Forelimb muscle (tissue), 1 donor: ENCODE measurements around the gene PARVA. TPM values are rescaled to one million over a fixed set of nuclear protein-coding genes. Genes with fewer than 3 reads are reported as not detected.

ENCODE experiments used
- DNase-seq: peaks from one replicate; pipeline ENCODE4 v3.0.0-alpha.2; 2013; ENCODE audit warnings: low read depth
- polyA plus RNA-seq: library from polyadenylated mRNA; unstranded; fragments of 120-200 nt; gene quantifications from one replicate; pipeline ENCODE4 v1.2.1, GENCODE V29; 2013; ENCODE audit not compliant: insufficient read length

The PARVA gene
- polyA plus RNA-seq, 1 donor, result 49.9 TPM

DNA sequence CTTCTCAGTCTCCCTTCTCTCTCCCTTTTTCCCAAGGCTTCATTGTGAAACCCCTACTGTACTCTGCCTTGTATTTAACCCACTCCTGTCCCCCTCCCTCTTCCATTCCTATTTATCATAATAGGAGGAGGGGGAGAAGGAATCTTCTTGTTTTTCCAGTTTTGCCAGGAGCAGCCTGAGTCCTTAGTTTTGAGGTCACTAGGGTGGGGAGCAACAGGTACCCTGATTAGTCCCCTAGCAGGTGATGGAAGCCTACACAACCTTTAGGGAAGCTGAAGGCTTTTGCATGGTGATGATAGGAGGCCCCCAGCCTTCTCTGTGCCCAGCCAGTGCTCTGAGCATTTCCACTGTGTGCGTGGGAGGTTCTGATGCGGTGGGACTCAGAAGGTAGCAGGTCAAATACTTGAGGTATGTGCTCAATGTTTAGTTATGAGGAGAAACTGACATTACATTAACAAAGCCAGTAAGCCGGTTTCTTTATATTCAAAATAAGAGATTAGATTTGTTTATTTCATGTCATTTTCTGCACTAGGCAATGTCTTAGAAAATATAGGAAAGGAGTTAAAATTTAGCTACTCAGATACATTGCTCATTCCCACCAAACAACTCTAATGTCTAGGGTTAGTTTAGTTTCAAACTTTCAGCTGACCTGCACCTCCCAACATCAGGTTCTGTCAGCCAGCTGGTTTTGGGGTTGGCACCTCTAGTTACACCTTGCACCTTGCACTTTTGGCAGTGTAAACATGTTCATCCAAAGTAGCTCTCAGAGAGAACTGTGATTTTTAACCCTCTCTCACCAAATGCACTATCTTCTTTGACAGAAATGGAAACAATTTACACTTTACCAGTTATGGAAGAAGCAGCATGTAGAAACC is 26.0 kb downstream of the PARVA start:
- DNase-seq, result no peak

DNA sequence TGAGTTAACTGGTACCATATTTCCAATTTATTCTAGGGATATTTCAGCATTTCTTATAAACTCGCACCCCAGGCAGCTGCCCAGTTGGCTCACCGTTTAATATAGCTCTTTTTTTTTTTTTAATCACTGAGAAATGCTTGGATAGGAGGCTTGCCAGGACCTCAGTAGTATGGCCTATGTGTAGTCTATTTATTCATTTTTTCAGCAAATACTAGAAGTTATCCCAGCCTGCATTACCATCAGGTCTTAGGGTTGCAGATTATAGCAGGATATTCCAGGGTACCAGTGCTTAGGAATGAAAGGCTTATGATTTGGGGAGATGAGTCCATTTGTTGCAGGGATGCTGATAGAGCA is 26.6 kb downstream of the PARVA start:
- DNase-seq, result no peak

DNA sequence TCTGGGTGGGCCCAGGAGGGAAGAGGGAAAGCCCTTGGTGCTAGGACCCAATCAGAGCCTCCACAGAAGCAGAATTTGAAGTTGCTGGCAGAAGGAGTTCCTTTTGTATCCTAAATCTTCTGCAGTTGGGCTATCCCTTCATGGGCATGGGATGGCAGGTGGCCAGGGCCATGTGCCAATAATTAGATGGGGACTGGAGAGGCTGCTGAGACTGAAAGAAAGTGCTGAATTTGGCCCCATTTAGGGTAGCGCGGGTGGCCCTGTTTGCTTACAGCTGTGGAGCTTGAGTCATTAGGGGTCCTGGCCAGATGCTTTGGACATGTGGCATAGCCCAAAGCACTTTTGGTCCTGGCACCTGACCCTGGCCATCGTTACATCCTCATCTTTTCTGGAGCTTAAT is 27.1 kb downstream of the PARVA start:
- no peak for DNase-seq

DNA sequence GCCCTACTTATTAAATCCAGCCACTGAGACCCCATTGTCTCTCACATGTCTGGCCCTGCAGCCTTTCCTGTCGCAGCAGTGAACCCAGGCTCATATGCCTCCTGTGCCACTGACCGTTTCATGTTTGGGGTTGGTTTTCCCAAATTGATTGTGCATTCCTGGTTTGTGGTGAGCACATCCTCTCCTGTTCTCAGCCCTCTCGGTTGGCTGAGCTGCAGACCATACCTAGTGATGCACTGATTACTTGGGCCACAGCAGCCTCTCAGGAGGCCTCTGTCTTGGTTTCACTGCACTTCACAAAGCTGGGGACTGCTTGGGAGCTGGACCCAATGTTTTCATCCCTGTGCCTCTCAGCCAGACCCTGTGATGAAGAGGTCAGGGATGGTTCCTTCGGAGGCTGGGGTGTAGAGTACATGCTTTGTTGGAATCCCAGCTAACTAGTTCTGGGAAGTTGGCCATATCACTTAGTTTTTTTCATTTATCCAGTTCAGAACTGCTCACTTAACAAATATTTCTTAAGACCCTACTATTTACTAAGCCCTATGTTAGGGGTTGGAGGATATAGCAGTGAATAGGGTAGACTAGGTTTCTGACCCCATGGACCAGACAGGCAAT is 30.9 kb downstream of the PARVA start:
- no peak for DNase-seq

DNA sequence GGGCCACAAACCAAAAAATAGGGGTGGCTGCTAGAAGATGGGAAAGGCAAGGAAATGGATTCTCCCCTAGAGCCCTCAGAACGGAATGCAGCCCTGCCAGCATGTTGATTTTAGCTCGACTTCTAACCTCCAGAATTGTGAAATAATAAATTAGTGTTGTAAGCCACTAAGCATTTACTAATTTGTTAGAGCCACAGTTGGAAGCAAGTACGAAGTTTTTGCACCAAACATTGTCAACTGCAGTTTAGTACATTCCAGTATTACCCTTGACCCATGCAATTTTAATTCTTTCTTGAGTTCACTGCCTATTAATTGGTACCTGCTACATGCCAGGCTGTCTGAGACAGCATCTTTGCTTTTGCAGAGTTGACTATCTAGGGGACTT is 32.2 kb downstream of the PARVA start:
- no peak for DNase-seq

DNA sequence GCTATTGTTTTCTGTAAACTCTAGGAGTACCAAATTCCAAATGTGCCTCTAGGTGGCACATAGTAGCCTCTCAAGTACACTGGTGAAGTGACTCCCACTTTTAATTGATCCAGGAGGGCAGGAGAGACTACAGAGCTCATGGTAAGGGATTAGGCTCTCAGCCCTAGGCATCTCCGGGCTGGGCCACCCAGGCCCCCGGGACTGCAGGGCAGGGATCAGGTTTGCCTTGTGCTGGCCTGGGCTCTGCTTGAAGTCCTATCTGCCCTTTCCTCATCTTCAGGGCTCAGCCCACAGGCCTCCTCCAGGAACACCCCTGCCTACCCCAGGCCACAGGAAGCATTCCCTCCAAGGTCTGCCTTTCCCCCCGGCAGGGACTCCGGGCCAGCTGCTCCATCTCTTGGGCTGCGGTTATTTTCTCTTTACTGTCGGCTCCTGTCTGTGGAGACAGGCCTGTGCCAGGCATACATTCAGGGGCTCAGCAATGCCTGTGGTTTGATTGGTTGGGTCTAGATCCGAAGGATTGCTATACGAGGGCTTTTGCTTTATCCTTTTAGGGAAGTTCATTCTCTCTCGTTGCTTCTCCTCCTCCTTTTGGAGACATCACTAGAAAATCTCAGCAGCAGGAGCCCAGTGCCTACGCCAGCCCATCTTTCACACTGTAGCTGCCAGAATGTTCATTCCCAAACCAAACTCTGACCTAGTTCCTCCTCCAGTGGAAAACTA is 32.8 kb downstream of the PARVA start:
- no peak for DNase-seq

DNA sequence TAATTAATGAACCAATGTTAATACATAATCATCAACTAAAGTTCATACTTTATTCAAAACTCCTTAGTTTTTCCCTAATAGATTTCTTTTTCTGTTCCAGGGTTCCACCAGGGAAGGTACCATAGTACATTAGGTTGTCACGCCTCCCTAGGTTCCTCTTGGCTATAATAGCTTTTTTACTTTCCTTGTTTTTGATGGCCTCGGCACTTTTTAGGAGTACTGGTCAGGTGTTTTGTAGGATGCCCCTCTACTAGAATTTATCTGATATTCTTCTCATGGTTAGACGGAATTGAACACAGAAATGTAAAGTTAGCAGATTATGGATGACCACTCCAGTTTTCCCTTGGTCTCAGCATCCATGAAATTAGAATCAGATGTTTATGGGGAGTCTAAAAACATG is 34.0 kb downstream of the PARVA start:
- no peak for DNase-seq

DNA sequence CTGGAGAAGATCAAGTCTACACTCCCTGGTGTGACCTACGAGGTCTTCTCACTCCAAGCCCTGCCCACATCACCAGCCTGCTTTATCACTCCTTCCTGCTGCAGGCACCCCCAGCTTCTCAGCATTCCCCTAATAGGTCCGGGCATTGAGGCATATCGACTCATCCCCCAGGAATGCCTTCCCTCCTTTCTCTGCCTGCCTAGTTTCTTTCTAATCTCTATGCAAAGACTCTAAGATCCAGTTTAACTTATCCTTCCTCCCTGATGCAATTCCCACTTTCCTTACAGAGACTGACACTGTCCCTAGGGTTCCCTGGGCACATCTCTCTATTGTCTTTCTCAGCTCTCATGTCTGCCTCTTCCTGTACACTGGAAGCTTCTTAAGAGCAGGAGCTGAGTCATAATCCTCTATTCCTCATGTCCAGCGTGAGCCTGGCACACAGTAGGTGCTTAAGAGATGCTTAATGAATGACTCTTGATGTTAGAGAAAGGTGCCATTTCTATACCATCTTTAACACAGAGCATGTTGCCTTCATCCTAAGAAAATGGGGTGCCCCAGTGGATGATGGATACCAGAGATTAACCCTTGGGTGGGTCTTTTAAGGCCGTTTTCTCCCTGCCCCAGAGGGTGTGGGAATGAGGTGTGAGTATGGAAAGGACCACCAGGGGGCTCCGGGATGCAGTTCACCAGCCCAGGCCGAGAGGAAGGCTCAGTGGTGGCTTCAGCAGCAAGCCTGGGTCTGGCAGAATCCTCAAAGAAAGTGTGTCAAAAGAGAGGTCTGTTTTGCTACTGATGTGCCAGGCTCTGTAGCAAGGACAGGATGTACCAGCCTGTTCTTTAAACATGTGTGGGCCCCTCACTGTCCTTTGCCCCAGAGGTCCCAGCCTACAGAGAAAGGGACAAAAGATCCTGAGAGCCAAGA is 34.7 kb downstream of the PARVA start:
- DNase-seq, result no peak

DNA sequence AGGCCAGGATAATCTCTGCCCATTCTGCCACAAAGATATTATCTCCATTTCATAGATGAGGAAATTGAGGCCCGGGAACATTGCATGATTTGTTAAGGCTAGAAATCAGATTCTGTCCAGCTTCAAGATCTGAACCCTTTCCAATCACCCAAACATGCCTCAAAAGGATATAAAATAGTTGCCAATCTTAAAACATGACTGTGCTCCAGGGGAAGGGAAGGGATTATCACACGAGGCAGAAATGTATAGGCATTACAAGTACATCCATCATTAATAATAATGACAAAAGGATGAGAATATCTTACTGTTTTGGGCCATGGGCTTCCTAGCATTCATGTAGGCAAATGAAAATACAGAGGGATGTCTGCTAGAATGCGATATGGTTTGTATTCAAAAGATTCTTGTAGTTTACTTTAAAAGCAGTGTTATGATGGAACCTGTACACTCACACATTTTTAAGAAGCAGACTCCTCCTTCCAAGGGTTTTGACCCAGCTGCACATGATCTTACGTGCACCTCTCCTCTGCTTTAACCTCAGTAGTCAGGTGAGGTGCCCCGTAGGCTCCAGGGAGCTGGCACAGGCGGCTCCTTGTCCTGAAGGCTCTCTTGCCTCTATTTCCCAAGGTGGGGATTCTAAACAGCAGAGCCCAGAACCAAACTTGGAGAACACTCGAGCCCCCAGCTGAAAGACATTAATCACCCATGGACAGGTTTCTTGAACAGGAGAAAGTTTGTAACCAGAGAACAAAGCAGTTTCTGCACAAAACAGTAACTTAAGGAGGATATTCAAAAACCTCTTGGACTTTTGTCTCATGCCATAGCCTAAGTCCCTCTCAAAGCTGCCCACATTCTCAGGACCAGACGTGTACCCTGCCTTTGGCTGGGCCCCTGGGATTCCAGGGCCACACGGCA is 36.0 kb downstream of the PARVA start:
- no peak for DNase-seq

DNA sequence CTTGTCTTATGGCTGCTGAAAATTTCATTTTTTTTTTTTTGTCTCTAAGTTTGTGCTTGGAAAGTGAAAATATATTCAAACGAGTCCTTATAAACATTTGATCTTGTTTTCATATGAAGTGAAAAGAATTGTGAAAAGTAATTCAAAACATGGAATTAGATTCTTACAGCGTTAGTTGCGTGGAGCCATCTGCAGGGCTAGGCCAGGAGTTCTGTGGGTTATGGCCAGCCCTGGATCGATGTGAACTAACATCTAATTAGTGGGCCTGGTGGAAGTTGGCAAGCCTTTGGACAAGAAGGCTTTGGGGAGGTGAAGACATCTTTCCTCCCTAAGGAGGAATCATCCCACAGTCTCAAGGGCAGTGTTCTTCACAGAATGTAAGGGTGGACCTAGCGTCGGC is 37.2 kb downstream of the PARVA start:
- DNase-seq, result no peak

DNA sequence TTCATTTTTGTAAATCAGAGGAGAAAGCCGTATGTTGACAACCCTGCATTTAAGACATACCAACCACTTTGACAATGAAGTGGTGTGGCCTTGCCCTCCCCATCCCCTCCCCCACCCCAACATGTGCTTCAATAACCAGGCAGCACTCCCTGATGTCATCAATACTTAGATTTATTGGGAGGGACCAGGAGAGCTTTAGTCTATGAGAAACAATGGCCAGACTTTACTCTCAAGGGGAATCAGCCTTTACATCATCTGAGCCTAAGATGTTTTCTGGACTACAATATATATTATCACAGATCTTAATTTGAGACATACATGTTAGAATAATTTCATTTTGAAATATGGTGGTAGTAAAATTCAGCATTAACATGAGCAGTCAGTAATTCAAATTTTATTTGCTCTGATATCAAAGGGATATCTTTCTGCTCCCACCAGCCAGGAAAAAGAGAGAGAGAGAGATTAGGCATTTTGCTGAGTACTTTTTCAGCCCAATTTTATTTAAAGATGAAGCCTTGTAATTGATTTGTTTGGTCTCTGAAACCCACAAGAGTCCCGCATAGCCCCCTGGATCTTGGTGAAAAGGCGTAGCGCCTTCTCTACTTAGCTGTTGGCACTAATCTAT is 38.1 kb downstream of the PARVA start:
- no peak for DNase-seq

DNA sequence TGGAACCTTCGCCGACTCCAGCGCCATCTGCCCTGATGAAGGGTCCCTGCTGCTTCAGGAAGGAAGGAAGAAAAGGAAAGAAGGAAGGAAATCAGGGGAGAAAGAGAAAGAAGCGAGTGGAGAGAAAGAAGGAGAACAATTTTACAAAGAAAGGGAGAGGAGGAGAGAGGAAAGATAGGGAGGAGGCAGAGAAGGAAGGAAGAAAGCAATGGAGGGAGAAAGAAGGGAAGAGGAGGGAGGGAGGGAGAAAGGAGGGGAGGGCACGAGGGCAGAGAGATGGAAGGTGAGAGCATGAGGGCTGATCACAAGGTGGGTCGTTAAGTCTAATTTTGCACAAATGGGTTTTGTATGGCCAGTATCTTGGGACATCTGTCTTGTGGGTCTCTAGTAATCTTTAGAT is 39.2 kb downstream of the PARVA start:
- DNase-seq, result no peak

DNA sequence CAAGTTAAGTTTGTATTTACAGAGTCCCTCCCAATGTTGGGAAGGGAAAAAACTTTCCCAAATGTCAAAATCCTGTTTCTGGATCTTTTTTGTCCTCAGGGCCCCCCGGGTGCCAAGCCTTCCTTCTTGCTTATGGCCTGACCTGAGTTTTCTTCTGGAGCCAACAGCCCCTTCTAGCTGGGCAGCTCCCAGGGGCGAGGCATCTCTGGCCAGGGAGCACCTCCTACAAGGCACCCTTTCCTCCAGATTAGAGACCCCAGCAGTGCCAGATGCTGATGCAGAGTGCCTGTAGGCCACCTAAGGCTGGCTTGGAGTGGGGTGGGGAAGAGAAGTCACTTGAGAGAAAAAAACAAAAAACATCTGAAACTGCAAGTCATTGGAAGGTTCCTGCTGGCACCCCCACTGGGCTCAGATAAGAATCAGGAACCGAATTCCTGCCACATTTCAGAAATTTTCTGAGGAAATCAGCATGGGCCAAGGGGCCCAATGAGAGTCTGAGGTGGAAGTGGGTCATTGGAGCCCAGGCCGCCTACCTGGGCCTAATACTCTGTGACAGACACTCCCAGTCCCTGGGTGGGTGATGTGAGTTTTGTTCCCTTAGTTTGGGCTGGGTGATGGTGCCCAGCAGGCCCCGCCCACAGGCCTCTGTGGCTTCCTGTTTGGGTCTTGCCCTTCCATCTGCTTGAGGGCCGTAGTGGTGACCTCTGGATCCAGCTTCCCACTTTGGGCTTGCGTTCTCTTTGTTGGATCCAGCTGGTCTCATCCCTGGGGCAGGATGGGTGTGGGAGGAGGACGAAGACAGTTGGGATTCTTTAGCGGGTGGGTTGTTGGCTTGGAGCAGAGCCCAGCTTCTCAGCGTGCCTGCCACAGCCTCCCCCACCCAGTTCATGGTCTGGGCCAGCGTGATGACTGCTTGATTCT is 40.6 kb downstream of the PARVA start:
- no peak for DNase-seq

DNA sequence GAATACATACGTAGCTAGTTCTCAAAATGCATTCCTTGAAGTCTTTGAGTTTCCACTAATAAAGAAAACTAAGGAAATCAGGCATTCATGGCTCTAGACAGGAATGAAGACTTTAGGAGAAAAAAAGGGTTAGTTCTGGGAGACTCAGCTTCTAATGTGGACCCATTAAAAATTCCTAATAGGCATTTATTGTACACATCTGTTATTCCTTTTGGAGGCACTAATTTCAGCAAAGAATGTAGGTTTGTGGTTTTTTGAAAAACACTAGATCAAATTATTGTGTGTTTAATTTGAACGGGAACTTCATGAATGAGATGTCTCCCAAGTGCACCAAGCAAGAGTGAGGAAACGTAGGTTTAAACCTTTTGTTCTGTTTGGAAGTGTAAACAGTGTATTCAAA is 42.7 kb downstream of the PARVA start:
- no peak for DNase-seq

DNA sequence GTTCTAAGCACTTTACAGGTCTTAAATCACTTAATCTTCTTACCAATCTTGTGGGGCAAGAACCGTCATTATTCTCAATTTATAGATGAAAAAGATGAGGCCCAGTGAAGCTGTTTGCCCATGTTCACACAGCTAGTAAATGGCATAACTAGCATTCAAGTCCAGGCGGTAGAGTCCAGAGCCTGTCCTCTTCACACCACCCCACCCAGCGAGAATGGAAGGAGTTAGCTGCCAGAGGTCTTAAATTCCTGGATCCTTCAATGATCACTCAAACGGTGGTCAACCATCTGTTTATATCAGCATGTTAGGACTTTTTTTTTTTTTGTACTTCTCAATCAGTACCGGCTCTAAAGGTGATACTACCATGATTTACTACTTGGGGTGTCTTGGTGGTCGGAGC is 43.3 kb downstream of the PARVA start:
- no peak for DNase-seq

DNA sequence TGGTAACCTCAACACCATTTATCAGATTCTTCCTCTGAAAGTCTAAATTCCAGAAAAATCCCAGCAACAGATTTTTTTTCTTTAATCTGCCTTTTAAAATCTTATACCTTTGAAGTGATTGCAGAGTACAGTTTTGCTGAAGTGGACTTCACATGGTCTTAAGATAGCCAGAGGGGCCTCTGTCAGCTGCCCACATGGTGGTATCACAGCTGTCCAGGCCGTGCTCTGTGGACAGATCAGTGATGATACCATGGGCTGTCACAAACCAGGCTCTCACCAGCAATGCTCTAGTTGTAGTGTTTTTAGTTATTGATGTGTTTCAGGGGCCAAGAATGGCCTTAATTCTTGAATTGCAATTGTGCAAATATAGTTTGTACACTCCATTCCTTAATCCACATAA is 44.0 kb downstream of the PARVA start:
- no peak for DNase-seq

DNA sequence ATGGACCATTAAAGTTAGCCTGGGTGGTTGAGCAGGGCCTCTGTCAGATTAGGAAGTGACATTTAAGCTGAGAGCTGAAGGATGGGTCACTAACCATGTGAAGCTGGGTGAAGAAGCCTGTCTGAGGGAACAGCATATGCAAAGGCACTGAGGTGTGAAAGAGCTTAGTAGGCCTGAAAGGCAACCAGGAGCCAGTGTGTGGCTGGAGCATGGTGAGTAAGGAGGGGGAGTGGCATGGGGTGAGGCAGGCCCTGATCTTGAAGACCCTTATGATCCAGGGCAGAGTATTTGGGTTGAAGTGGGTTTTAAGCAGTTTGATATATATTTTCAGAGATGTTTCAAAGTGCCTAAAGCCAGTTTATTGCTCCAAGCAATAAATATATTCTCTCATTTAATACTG is 48.8 kb downstream of the PARVA start:
- DNase-seq, result no peak

DNA sequence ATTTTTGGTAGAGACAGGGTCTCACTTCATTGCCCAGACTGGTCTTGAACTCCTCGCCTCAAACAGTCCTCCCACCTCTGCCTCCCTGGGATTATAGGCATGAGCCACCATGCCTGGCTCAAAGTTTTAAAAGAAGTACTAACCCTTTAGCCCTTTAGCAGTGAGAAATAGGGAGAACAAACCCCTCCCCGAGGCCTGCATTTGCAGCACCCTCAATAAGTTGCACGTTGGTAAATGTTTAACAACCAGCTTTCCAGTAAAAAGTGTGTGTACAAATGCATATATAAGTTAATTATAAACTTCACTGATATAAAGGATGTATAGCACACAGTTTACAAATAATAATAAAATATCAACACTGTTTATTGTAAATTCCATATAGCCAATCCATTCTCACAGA is 51.8 kb downstream of the PARVA start:
- DNase-seq, result no peak

DNA sequence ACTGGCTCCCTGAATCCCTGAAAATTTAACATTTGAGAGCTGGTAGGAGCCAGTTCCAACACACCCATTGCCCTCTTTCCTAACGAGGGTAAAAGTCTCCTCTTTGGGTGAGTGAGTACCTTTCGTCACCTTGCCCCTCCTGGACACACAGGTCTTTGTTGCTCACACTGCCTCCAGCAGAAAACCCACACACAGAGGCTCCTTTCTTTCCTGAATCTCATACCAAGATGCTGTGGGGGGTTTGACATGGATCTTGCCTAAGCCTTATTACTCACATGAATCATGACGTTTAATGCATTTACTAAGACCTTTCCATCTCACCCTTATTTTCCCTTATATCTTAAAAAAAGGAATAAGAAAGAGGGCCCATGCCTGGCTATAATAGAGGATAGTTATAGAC is 53.0 kb downstream of the PARVA start:
- no peak for DNase-seq
